Ishikawa (cell line): ENCODE measurements around the gene COQ2.

Experiments
- CEBPB ChIP-seq: IDR thresholded peaks from 2 replicates; pipeline ENCODE4 v1.6.1; 2012
- MAX ChIP-seq: IDR thresholded peaks from 2 replicates; pipeline ENCODE4 v1.6.1; 2012
- NFIC ChIP-seq: IDR thresholded peaks from 2 replicates; pipeline ENCODE4 v1.6.1; 2012
- REST ChIP-seq: IDR thresholded peaks from 2 replicates; pipeline ENCODE4 v1.6.1; 2012; ENCODE audit warnings: low read depth, mild to moderate bottlenecking
- TAF1 ChIP-seq: IDR thresholded peaks from 2 replicates; pipeline ENCODE4 v1.6.1; 2012; ENCODE audit warnings: low read depth, mild to moderate bottlenecking
- YY1 ChIP-seq: IDR thresholded peaks from 2 replicates; pipeline ENCODE4 v1.6.1; 2012; ENCODE audit warnings: low read depth
- ZBTB7A ChIP-seq: IDR thresholded peaks from 2 replicates; pipeline ENCODE4 v1.6.1; 2012; ENCODE audit warnings: low read depth
- TF ChIP-seq, protein P1 (sequence below): IDR thresholded peaks from 2 replicates; pipeline ENCODE4 v1.6.1; 2012

DNA sequence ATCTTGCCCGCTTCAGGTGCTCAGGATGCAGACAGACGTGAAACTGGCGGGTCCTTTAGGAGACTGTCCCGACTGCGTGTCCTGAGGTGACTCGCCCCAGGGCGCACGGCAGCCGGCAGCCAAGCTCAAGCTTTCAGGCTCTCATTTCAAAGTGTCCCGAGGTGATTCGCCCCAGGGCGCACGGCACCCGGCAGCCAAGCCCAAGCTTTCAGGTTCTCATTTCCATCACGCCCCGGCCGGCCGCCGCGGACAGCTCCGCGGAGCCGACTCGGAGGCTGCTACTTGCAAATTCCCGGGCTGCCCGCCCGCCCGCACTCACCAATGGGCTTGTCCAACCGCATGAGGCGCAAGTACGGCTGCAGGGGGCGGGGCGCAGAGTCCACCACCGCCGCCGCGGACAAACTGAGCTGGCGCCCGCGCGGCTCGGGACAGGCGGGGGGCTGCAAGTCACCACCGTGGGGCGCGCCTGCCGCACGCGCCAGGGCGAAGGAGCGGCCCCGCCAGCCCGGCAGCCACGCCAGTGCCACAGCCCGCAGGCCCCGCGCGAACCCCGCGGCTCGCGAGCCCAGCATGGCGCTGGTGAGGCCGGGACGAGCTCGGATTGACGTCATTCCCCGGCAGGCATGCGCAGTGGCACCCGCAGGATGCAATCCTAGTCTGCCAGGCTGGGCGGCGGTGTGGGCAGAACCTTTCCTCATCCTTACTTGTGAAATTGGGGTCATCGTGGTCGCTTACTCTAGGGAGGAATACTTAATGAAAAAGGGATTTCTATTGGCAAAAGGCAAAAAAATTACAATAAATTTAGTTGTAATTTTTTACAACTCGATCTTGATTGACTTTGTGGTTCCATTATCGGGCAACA, at the start of gene COQ2:
- TF ChIP-seq NFIC, result peak; percentile 25; the same call in 1 of the 2 replicates
- peak; percentile 82 for TF ChIP-seq MAX
- TF ChIP-seq, protein P1, sequence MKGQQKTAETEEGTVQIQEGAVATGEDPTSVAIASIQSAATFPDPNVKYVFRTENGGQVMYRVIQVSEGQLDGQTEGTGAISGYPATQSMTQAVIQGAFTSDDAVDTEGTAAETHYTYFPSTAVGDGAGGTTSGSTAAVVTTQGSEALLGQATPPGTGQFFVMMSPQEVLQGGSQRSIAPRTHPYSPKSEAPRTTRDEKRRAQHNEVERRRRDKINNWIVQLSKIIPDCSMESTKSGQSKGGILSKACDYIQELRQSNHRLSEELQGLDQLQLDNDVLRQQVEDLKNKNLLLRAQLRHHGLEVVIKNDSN, result no peak
- TF ChIP-seq YY1, result peak; percentile 82
- TF ChIP-seq CEBPB, result no peak
- TF ChIP-seq ZBTB7A, result no peak
- TF ChIP-seq TAF1, result peak; percentile 57; the same call in 1 of the 2 replicates
- TF ChIP-seq REST, result peak; percentile 64
